A549 treated with RU486 at 1 μM for 4 hours (cell line): Measurements from ENCODE around the gene PRR33. TPM values are rescaled to one million over a fixed set of nuclear protein-coding genes. Genes with fewer than 3 reads are reported as not detected.

Experiments
- total RNA-seq: library from RNA; stranded (reverse); fragments of 200-300 nt; extraction: Qiagen RNA extraction; gene quantifications from 5 replicates; pipeline ENCODE4 v1.2.3, GENCODE V29; 2022; ENCODE audit warnings: low read depth

Gene PRR33
- not detected in 5 replicates for total RNA-seq

DNA sequence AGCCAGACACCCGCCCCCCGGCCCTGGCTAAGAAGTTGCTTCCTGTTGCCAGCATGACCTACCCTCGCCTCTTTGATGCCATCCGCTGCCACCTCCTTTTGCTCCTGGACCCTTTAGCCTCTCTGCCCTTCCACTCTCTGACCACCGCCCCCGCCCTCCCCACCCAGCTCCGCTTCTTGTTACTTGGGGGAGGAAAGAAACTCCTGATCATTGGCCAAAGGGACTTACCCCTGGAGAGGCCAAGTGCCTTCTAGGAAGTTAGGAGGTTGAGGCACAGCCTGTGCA lies at the start of gene PRR33:
Gene PRR33 (minus strand): TSS at position 65 of the 285 bp plus-strand sequence. CDS start 1,311 bp downstream, outside the sequence.

GRCh38 chr11:1919391-1920127 lies 27.9 kb upstream of the PRR33 start, which contains the start of gene TNNT3:
Gene TNNT3, plus strand, starts transcription at chr11:1919703. Its CDS starts 3,172 bp downstream, at chr11:1922875.

GRCh38 chr11:1852877-1853276 lies 38.8 kb downstream of the PRR33 start, which contains the start of gene LSP1:
Gene LSP1, plus strand, starts transcription at chr11:1853084. Its CDS starts 61 bp downstream, at chr11:1853145.

GRCh38 chr11:1838426-1839144 lies 53.1 kb downstream of the PRR33 start, which contains the start of gene TNNI2:
Gene TNNI2, plus strand, starts transcription at chr11:1838981. Its CDS starts 716 bp downstream, at chr11:1839697.

Other genes with a start within 250 kb of the PRR33 start
- gene KRTAP5-6, start 194.7 kb downstream of the PRR33 start, total RNA-seq: not detected in 5 replicates
- 1.0 to 1.4 TPM (median 1.1 TPM) in 5 replicates for gene IFITM10, start 141.3 kb downstream of the PRR33 start, total RNA-seq
- gene CTSD, start 128.0 kb downstream of the PRR33 start, total RNA-seq: 329 to 529 TPM (median 476 TPM) in 5 replicates
- gene SYT8, start 56.9 kb downstream of the PRR33 start, total RNA-seq: 0.12 to 1.00 TPM in 2 of 5 replicates, not detected in the others
- gene TNNI2, start 52.9 kb downstream of the PRR33 start, total RNA-seq: not detected in 5 replicates
- 0.91 to 2.3 TPM (median 1.3 TPM) in 5 replicates for gene LSP1, start 38.8 kb downstream of the PRR33 start, total RNA-seq
- not detected in 5 replicates for gene TNNT3, start 27.8 kb upstream of the PRR33 start, total RNA-seq
- gene MRPL23, start 55.4 kb upstream of the PRR33 start, total RNA-seq: 137 to 162 TPM (median 158 TPM) in 5 replicates
- gene H19, start 105.9 kb upstream of the PRR33 start, total RNA-seq: 6.6 to 13.5 TPM (median 11.6 TPM) in 5 replicates
- 1.4 to 4.4 TPM (median 2.4 TPM) in 5 replicates for gene IGF2, start 247.5 kb upstream of the PRR33 start, total RNA-seq